ENCODE measurements around the gene ARHGEF26. TPM values are rescaled to one million over a fixed set of nuclear protein-coding genes. Genes with fewer than 3 reads are reported as not detected.

The ARHGEF26 gene
- total RNA-seq, 1 donor from 2014 or later = 33.8 TPM

GRCh38 chr3:154170300-154170699, 49.1 kb downstream of the ARHGEF26 start:
- no peak overlapping the region for H3K4me3 ChIP-seq
- no peak overlapping the region for H3K27ac ChIP-seq
- H3K9me3 ChIP-seq = no peaks in the 10 kb centered on the region
- no peaks in the 10 kb centered on the region for H3K36me3 ChIP-seq
- intact Hi-C loops (cut with DNase I) = no loop called here
- H3K4me1 ChIP-seq = peaks cover 0 to 2% of the 10 kb centered on the region in 2 donors
- no peak for DNase-seq (ENCODE audit: low spot score in 2 of 2)
- H3K27me3 ChIP-seq = no peaks in the 10 kb centered on the region
- no peak for TF ChIP-seq CTCF (IDR thresholded peaks at IDR 0.05)

- no peak overlapping the region for H3K4me3 ChIP-seq
- H3K9me3 ChIP-seq = no peaks in the 10 kb centered on the region
- H3K36me3 ChIP-seq = no peaks in the 10 kb centered on the region
- H3K4me1 ChIP-seq = peaks cover 0 to under 1% of the 10 kb centered on the region in 2 donors
- H3K27ac ChIP-seq = no peak overlapping the region
- H3K27me3 ChIP-seq = no peaks in the 10 kb centered on the region
- intact Hi-C loops (cut with DNase I) = no loop called here
- no peak for TF ChIP-seq CTCF (IDR thresholded peaks at IDR 0.05)
- no peak for DNase-seq (ENCODE audit: low spot score in 2 of 2)
Observed at GRCh38 chr3:154175041-154175440, 53.9 kb downstream of the ARHGEF26 start.

GRCh38 chr3:154176036-154176435, 54.8 kb downstream of the ARHGEF26 start:
- TF ChIP-seq CTCF (IDR thresholded peaks at IDR 0.05) = no peak
- Histone ChIP-seq H3K36me3 (no peaks in the 10 kb centered on the region), H3K27ac (no peak overlapping the region), H3K4me1 (peaks cover 0 to 4% of the 10 kb centered on the region in 2 donors), H3K27me3 (no peaks in the 10 kb centered on the region), H3K9me3 (no peaks in the 10 kb centered on the region), H3K4me3 (no peak overlapping the region)
- no peak for DNase-seq (ENCODE audit: low spot score in 2 of 2)
- intact Hi-C loops (cut with DNase I) = no loop called here

GRCh38 chr3:154177406-154177805, 56.2 kb downstream of the ARHGEF26 start:
- Histone ChIP-seq H3K4me3 (no peak overlapping the region), H3K4me1 (peaks cover 0 to 16% of the 10 kb centered on the region in 2 donors), H3K27ac (no peak overlapping the region), H3K36me3 (no peaks in the 10 kb centered on the region), H3K27me3 (no peaks in the 10 kb centered on the region), H3K9me3 (no peaks in the 10 kb centered on the region)
- TF ChIP-seq CTCF (IDR thresholded peaks at IDR 0.05) = no peak
- DNase-seq (ENCODE audit: low spot score in 2 of 2) = no peak
- intact Hi-C loops (cut with DNase I) = no loop called here

GRCh38 chr3:154178172-154178571, 57.0 kb downstream of the ARHGEF26 start:
- intact Hi-C loops (cut with DNase I) = no loop called here
- H3K36me3 ChIP-seq = no peaks in the 10 kb centered on the region
- H3K4me3 ChIP-seq = no peak overlapping the region
- H3K27me3 ChIP-seq = no peaks in the 10 kb centered on the region
- no peak for DNase-seq (ENCODE audit: low spot score in 2 of 2)
- H3K9me3 ChIP-seq = no peaks in the 10 kb centered on the region
- peaks cover 0 to 19% of the 10 kb centered on the region in 2 donors for H3K4me1 ChIP-seq
- H3K27ac ChIP-seq = no peak overlapping the region
- no peak for TF ChIP-seq CTCF (IDR thresholded peaks at IDR 0.05)

All from ascending aorta (tissue), 2 donors.